HK-2 (cell line): ENCODE data around the gene C7.

ENCODE experiments used
- DNase-seq: peaks from one replicate; pipeline ENCODE4 v3.0.0-alpha.2; 2018; ENCODE audit not compliant: unreplicated experiment

C7 gene

DNA sequence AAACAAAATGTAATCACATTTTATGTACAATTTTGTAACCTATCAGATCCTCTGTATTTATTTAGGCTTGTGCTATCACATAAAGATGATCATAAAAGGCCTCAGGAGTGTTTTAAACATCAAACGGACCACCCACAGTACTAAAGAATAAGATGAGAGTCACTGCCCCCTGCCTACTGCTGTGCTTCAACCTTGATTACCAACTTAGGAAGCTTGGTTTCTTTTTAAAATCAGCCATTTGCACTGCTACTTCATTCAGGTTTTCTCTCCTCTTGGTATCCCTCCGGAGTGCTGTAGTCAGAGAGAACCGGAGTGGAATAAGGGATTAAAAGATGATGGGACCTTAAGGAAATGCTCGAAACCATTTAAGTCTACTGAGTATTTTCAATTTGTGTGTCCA lies 6.9 kb downstream of the C7 start:
- DNase-seq = no peak

GRCh38 chr5:40928886-40929448 lies 19.7 kb downstream of the C7 start:
- DNase-seq = no peak

GRCh38 chr5:40932766-40933165 lies 23.5 kb downstream of the C7 start:
- no peak for DNase-seq

GRCh38 chr5:40937075-40937474 lies 27.8 kb downstream of the C7 start:
- no peak for DNase-seq

DNA sequence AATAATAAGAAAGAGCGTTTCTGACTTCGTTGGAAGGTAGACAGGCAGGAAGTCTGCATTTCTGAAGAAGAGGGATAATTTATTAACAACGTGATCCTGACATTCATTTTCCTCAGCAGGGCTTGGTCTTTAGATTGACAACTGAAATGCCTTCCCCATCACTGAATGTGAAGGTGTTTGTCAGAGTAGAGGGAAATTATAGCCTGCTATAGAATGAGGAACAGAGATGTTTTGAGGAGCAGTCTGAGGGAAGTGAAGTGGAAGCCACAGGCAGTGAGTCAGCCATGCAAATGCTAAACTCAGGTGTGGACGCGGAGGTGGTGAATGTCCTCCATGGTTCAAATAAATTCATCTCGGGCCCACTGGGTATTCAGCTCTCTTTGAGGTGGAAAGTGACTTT lies 30.5 kb downstream of the C7 start:
- DNase-seq = no peak

GRCh38 chr5:40945111-40945510 lies 35.8 kb downstream of the C7 start:
- DNase-seq = no peak

DNA sequence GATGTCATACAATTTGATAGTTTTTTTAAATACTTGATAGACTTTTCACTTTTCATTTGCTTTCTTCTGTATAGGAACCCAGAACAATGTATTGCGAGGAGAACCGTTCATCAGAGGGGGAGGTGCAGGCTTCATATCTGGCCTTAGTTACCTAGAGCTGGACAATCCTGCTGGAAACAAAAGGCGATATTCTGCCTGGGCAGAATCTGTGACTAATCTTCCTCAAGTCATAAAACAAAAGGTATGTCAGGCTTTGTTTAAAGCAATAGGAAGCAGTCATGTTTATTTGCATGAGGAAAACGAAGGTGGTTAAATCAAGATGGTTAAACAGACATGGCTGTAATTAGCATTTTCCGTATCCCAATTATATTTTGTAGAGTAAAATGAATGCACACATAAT lies 46.0 kb downstream of the C7 start:
- no peak for DNase-seq

DNA sequence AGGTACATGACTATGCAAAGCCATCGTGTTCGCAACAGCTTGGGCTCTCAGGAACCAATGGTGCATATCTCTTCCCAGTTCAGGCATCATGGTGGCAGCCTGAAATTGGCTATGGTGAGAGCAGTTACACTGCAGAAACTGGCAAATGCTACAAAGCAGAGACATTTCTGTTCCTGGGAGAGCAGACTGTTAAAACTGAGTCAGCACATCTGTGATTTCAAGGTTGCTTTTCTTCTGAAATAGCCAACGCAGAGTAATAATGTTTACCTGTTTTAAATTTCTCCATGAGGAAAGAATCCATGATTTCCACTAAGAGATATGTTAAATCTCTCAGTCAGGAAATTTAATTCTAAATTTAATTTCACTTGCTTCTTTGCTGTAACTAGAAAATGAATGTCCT lies 47.8 kb downstream of the C7 start:
- no peak for DNase-seq

GRCh38 chr5:40958811-40959210 lies 49.5 kb downstream of the C7 start:
- DNase-seq = no peak

DNA sequence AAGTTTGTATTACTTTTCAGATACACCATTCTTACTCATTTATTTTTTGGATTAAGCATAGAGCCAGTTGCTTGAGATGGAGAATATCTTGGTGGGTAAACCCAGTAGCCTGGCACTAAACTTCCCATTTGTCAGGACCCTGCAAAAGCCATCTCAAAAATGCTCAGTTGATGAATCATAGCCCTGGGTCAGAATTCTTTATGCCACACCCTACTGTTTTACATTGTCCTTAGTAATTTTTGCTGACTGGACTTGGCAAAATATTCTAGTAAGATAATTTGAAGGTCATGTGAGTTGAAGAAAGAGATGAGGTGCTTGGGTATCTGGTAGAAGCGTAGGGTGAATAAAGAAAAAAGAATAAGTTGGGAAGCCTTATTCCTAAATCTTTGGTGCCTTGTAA lies 50.7 kb downstream of the C7 start:
- no peak for DNase-seq

- no peak for DNase-seq
Observed at GRCh38 chr5:40962207-40962955, 53.1 kb downstream of the C7 start.

DNA sequence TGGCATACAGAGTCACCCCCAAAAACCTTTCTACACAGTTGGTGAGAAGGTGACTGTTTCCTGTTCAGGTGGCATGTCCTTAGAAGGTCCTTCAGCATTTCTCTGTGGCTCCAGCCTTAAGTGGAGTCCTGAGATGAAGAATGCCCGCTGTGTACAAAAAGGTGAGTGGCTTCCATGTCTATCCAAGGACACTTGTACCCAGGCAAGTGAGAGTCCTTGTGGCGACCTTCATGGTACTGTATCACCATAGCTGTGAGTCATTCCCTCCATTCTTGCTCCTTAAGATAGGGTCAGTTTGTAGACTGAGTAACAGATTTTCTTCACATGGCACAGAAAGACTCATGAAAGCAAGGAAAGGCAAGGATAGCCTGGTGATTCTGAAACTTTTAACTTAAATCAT lies 63.1 kb downstream of the C7 start:
- DNase-seq = no peak

DNA sequence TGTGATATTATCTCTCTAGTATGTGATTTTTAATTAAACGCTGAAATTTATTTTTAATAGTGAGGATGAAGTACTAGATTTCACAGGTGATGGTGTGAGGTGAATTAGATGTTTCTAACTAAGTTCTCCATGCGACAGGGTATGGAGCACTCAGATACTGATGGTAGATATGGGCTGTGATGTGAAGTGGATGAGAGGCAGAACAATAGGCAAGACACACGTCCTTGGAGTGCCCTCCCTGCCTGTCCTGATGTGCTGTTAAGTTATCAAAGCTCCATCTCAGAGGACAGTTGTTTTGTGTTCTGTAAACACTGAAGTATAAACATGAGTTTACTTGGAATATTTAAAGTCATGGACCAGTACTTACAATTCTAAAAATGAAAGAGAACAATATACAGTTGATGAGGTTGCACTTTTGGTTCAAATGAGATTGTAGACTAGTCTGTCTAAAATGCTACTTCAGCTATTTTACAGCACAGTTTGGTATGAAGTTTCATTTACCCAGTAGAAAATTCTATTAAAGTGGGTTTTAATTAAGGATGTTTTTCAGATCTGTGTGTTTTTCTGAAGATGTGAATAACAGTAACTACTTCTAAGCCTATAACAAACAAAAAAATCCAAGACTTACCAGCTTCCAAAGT lies 64.2 kb downstream of the C7 start:
- no peak for DNase-seq

- no peak for DNase-seq
Observed at GRCh38 chr5:40976041-40976440, 66.7 kb downstream of the C7 start.

DNA sequence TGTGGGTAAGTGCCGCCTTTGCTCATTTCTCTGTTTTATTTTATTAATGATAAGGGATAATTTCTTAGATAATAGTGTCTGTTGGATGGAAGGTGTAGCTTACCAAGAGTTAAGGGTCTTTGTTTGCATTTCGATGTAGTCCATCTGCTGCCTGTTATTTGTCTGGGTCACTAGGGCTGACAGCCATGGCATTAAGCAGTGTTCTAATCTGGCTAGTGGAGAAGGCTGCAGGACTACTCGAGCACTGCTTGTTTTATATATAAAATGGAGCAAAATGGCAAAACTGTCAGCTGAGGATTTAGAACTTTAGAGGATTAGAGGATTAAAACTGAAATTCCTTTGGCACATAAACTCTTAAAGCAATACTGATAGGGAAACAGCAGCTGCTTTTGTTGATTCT lies 67.5 kb downstream of the C7 start:
- DNase-seq = no peak

DNA sequence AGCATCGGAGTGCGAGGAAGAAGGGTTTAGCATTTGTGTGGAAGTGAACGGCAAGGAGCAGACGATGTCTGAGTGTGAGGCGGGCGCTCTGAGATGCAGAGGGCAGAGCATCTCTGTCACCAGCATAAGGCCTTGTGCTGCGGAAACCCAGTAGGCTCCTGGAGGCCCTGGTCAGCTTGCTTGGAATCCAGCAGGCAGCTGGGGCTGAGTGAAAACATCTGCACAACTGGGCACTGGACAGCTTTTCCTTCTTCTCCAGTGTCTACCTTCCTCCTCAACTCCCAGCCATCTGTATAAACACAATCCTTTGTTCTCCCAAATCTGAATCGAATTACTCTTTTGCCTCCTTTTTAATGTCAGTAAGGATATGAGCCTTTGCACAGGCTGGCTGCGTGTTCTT lies 72.1 kb downstream of the C7 start:
- no peak for DNase-seq

- no peak for DNase-seq
Observed at GRCh38 chr5:40983781-40984180, 74.5 kb downstream of the C7 start.

GRCh38 chr5:40984884-40985283 lies 75.6 kb downstream of the C7 start:
- no peak for DNase-seq

DNA sequence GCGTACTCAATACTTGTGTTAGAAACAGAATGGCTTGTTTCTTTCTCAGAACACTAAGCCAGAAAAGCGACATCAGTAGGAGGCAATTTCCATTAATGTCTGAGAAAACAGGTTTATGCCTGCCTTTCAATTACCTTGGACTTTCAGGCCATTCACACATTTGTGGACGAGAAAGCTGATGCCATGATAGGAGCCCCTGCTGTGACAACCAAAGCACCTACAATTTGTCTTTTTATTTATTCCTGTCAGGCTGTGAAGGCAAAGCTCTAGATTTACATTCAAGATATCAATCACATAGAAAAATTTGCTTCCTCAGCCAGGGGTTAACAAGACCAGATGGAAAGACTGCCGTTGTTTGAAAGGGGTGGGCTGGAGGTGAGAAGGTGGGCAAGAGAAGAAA lies 76.2 kb downstream of the C7 start:
- no peak for DNase-seq

- DNase-seq = no peak
Observed at GRCh38 chr5:40986666-40987065, 77.4 kb downstream of the C7 start.

DNA sequence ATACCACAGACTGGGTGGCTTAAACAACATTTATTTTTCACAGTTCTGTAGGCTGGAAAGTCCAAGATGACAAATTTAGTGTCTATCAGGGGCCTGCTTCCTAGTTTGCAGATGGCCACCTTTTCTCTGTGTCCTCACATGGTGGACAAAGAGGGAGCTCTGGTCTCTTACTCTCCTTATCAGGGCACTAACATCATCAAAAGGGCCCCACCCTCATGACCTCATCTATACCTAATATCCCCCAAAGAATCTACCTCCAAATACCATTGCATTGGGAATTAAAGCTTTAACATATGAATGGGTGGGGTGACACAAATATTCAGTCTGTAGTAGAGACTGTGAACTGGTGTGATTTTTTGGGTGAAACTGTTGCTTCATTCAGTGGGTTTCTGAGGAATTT lies 78.1 kb downstream of the C7 start:
- no peak for DNase-seq

DNA sequence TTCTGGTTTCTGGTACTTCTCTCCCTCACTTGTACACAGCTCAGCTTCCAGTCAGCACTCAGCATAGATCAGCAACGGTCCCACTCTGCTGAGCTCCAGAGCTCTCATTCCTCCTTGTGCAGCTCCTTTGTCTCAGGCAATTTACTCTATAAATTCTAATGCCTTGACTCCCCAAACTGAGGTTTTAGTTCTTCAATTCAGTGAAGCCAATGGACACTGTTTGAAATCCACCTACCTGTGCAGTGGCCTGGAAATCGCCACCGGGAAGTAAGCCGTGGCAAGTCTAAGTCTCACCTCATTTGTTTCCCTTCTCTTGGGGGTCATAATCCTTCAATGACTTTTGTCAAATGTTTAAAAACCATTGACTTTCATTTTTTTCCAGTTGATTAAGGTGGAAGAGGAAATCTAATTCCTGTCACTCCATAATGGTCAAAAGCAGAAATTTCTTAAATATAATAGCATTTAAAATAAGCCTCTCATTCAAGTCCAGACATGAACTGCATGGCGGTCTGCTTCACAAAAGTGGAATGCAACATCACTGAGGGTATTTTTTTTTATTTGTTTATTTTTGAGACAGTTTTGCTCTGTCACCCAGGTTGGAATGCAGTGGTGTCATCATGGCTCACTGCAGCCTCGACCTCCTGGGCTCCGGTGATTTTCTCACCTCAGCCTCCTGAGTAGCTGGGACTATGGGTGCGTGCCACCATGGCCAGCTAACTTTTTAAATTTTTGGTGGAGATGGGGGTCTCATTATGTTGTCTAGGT lies 79.6 kb downstream of the C7 start:
- no peak for DNase-seq
